ENCODE results near the gene CCDC82.
A peak's percentile ranks its signal among the peaks of the same experiment; 100 is the strongest.

CCDC82 gene

GRCh38 chr11:96358321-96358720, 31.4 kb downstream of the CCDC82 start:
- DNase-seq = no peak

- no peak for DNase-seq
Observed at GRCh38 chr11:96357794-96358193, 31.9 kb downstream of the CCDC82 start.

GRCh38 chr11:96356848-96357247, 32.9 kb downstream of the CCDC82 start:
- DNase-seq = no peak

GRCh38 chr11:96342961-96343711, 46.6 kb downstream of the CCDC82 start, which contains the start of gene MAML2:
Gene MAML2, minus strand, starts transcription at chr11:96343195. Its CDS starts 1,300 bp downstream, at chr11:96341895.
- DNase-seq = peak; percentile 91

- no peak for DNase-seq
Observed at GRCh38 chr11:96342014-96342960, 47.4 kb downstream of the CCDC82 start.

GRCh38 chr11:96341211-96342013, 48.3 kb downstream of the CCDC82 start:
- no peak for DNase-seq

GRCh38 chr11:96340555-96340885, 49.2 kb downstream of the CCDC82 start:
- no peak for DNase-seq

- no peak for DNase-seq
Observed at GRCh38 chr11:96339706-96340554, 49.8 kb downstream of the CCDC82 start.

GRCh38 chr11:96338910-96339705, 50.6 kb downstream of the CCDC82 start:
- no peak for DNase-seq

GRCh38 chr11:96337541-96338431, 51.9 kb downstream of the CCDC82 start:
- DNase-seq = no peak

GRCh38 chr11:96335388-96335787, 54.3 kb downstream of the CCDC82 start:
- DNase-seq = no peak

- DNase-seq = no peak
Observed at GRCh38 chr11:96334219-96334618, 55.5 kb downstream of the CCDC82 start.

GRCh38 chr11:96333191-96333719, 56.5 kb downstream of the CCDC82 start:
- DNase-seq = no peak

GRCh38 chr11:96332126-96332771, 57.5 kb downstream of the CCDC82 start:
- no peak for DNase-seq

GRCh38 chr11:96331699-96332116, 58.0 kb downstream of the CCDC82 start:
- DNase-seq = no peak

GRCh38 chr11:96330511-96330859, 59.2 kb downstream of the CCDC82 start:
- no peak for DNase-seq

GRCh38 chr11:96329855-96330510, 59.7 kb downstream of the CCDC82 start:
- DNase-seq = no peak

GRCh38 chr11:96329419-96329818, 60.3 kb downstream of the CCDC82 start:
- DNase-seq = no peak

All from NCI-H774 (cell line).